ENCODE measurements around the gene CDRT4. TPM values are rescaled to one million over a fixed set of nuclear protein-coding genes. Genes with fewer than 3 reads are reported as not detected.

CDRT4 gene
- polyA plus RNA-seq, 2 of the 4 experiments (the other 2 are of a cell fraction): 0.58 to 5.4 TPM

DNA sequence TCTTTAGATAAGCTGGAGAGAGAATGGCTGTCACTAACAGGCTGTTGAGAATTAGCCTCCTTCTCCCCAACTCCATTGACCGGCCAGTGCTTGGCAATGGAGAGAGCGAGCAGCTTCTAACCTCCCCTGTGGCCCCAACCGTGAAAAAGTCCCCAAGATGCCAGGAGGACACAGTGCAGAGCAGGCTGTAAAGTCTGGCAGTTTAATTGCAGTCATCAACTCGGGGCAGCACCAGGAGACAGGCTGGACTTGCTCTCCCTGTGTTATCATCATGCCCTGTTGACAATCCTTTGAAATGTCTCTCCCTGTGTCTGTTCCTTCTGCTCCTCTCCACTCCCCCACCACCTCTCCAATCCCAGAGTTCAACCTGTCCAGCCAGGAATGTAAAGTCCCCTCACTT, 705 bp upstream of the CDRT4 start (continued):
- TF ChIP-seq RNF2 (IDR thresholded peaks at IDR 0.05; ENCODE audit: borderline replicate concordance, low read depth): no peak

DNA sequence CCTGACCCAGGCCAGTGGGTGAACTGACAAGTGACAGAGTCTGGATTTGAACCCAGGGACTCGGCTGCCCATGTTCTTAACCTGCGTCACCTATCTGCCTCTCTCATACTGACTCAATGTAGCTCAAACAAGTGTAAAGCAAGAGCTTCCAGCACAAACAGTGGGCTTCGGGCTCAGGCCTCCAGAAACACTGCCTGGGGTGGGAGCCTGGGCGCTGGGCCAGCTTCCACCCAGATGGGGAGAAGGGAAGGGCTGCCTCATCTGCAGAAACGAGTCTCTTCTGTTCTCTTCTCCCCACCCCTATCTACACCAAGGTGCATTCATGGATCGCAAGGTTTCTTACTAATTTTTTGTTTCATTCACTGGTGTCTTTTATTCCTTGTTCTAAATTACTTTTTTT, 1.3 kb downstream of the CDRT4 start:
- Histone ChIP-seq H3K27ac (no peak overlapping the region), H3K4me2 (no peak overlapping the region), H3K4me1 (peaks cover 13% of the 10 kb centered on the region), H3K9me3 (no peaks in the 10 kb centered on the region), H3K4me3 (no peak overlapping the region)
- CTCF ChIA-PET: interaction anchor here (1.0 to 2.2 kb wide), 4 partner anchors 11 to 208 kb away, joined by 3 to 13 read pairs (median 8); no protein-coding TSS in a partner anchor
- FAIRE-seq (no peak), ATAC-seq (no peak), DNase-seq (ENCODE audit: low read depth in 1 of 2, low spot score in 1 of 2) (no peak)
- WGBS (ENCODE audit: missing lambda C conversion rate): 83% methylated on average over 6 of the region's 6 CpGs
- POLR2A ChIA-PET: no interaction called here
- TF ChIP-seq EP300 (IDR thresholded peaks at IDR 0.05) (no peak), MAZ (IDR thresholded peaks at IDR 0.05; ENCODE audit: borderline replicate concordance, low read depth, low read length) (no peak), CHD2 (IDR thresholded peaks at IDR 0.05; ENCODE audit: low read length, partially characterized antibody) (no peak), SMC3 (IDR thresholded peaks at IDR 0.05) (no peak), RFX5 (IDR thresholded peaks at IDR 0.05) (no peak), EHF (CRISPR knock-in tag; IDR thresholded peaks at IDR 0.05) (no peak), RNF2 (IDR thresholded peaks at IDR 0.05; ENCODE audit: borderline replicate concordance, low read depth) (no peak), KDM5A (IDR thresholded peaks at IDR 0.05) (no peak), RAD21 (conservative IDR thresholded peaks at IDR 0.05 in 1 of 2, IDR thresholded peaks at IDR 0.05 in 1 of 2) (no peak), HDAC2 (IDR thresholded peaks at IDR 0.05) (no peak), HOXB5 (CRISPR knock-in tag; IDR thresholded peaks at IDR 0.05) (no peak), MAFK (IDR thresholded peaks at IDR 0.05; ENCODE audit: partially characterized antibody) (no peak), RCOR1 (IDR thresholded peaks at IDR 0.05; ENCODE audit: low read depth, low read length) (no peak), EHMT2 (IDR thresholded peaks at IDR 0.05; ENCODE audit: low read depth) (no peak), NPAS2 (CRISPR knock-in tag; IDR thresholded peaks at IDR 0.05; ENCODE audit: borderline replicate concordance) (no peak)
- TF ChIP-seq, protein P1, sequence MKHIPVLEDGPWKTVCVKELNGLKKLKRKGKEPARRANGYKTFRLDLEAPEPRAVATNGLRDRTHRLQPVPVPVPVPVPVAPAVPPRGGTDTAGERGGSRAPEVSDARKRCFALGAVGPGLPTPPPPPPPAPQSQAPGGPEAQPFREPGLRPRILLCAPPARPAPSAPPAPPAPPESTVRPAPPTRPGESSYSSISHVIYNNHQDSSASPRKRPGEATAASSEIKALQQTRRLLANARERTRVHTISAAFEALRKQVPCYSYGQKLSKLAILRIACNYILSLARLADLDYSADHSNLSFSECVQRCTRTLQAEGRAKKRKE (CRISPR knock-in tag; IDR thresholded peaks at IDR 0.05; ENCODE audit: low read depth): no peak
- TF ChIP-seq, protein P2, sequence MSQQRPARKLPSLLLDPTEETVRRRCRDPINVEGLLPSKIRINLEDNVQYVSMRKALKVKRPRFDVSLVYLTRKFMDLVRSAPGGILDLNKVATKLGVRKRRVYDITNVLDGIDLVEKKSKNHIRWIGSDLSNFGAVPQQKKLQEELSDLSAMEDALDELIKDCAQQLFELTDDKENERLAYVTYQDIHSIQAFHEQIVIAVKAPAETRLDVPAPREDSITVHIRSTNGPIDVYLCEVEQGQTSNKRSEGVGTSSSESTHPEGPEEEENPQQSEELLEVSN (IDR thresholded peaks at IDR 0.05; ENCODE audit: borderline replicate concordance, low read depth): no peak
- TF ChIP-seq, protein P3, sequence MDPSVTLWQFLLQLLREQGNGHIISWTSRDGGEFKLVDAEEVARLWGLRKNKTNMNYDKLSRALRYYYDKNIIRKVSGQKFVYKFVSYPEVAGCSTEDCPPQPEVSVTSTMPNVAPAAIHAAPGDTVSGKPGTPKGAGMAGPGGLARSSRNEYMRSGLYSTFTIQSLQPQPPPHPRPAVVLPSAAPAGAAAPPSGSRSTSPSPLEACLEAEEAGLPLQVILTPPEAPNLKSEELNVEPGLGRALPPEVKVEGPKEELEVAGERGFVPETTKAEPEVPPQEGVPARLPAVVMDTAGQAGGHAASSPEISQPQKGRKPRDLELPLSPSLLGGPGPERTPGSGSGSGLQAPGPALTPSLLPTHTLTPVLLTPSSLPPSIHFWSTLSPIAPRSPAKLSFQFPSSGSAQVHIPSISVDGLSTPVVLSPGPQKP (IDR thresholded peaks at IDR 0.05; ENCODE audit: low read depth, low read length): no peak

DNA sequence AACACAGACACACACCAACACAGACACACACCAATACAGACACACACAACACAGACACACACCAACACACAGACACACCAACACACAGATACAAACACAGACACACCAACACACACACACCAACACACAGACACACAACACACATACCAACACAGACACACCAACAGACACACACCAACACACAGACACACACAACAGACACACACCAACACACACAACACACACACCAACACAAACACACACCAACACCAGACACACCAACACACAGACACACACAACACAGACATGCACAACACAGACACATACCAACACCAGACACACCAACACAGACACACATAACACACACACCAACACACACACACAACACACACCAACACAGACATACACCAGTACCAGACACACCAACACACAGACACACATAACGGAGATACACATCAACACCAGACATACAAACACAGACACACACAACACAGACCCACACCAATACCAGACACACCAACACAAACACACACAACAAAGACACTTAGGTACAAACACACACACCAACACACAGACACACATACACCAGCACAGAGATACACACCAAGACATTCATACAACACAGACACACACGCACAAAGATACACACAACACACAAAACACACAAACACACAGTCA, 2.2 kb downstream of the CDRT4 start:
- no peak overlapping the region for H3K4me2 ChIP-seq
- FAIRE-seq: peak; percentile 95
- ATAC-seq: no peak
- no peak overlapping the region for H3K27ac ChIP-seq
- no peak overlapping the region for H3K4me3 ChIP-seq
- no peaks in the 10 kb centered on the region for H3K9me3 ChIP-seq
- H3K4me1 ChIP-seq: peaks cover 13% of the 10 kb centered on the region
- ChIA-PET POLR2A (no interaction called here), CTCF (interaction anchor here (1.3 to 2.2 kb wide), 3 partner anchors 38 to 207 kb away, joined by 4 to 13 read pairs (median 12); no protein-coding TSS in a partner anchor)
- DNase-seq (ENCODE audit: low read depth in 1 of 2, low spot score in 1 of 2): no peak
- 88% methylated on average over 2 of the region's 2 CpGs for WGBS (ENCODE audit: missing lambda C conversion rate)
- TF ChIP-seq, protein P4, sequence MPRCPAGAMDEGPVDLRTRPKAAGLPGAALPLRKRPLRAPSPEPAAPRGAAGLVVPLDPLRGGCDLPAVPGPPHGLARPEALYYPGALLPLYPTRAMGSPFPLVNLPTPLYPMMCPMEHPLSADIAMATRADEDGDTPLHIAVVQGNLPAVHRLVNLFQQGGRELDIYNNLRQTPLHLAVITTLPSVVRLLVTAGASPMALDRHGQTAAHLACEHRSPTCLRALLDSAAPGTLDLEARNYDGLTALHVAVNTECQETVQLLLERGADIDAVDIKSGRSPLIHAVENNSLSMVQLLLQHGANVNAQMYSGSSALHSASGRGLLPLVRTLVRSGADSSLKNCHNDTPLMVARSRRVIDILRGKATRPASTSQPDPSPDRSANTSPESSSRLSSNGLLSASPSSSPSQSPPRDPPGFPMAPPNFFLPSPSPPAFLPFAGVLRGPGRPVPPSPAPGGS (IDR thresholded peaks at IDR 0.05): no peak
- no peak for TF ChIP-seq HEYL (CRISPR knock-in tag; IDR thresholded peaks at IDR 0.05)
- TF ChIP-seq, protein P5, sequence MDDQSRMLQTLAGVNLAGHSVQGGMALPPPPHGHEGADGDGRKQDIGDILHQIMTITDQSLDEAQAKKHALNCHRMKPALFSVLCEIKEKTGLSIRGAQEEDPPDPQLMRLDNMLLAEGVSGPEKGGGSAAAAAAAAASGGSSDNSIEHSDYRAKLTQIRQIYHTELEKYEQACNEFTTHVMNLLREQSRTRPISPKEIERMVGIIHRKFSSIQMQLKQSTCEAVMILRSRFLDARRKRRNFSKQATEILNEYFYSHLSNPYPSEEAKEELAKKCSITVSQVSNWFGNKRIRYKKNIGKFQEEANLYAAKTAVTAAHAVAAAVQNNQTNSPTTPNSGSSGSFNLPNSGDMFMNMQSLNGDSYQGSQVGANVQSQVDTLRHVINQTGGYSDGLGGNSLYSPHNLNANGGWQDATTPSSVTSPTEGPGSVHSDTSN (IDR thresholded peaks at IDR 0.05): no peak
- no peak for TF ChIP-seq NPAS2 (CRISPR knock-in tag; IDR thresholded peaks at IDR 0.05; ENCODE audit: borderline replicate concordance)

Measured in A549 (cell line).